ENCODE measurements around the gene ZFP1. TPM values are rescaled to one million over a fixed set of nuclear protein-coding genes. Genes with fewer than 3 reads are reported as not detected.
A peak's percentile ranks its signal among the peaks of the same experiment; 100 is the strongest.

Gene ZFP1
- total and polyA plus RNA-seq, 9 of the 15 experiments (the other 6 are each of a cell fraction or from before 2014, with no cell fraction given) = 2.6 to 14.7 (median 11.6) TPM

DNA sequence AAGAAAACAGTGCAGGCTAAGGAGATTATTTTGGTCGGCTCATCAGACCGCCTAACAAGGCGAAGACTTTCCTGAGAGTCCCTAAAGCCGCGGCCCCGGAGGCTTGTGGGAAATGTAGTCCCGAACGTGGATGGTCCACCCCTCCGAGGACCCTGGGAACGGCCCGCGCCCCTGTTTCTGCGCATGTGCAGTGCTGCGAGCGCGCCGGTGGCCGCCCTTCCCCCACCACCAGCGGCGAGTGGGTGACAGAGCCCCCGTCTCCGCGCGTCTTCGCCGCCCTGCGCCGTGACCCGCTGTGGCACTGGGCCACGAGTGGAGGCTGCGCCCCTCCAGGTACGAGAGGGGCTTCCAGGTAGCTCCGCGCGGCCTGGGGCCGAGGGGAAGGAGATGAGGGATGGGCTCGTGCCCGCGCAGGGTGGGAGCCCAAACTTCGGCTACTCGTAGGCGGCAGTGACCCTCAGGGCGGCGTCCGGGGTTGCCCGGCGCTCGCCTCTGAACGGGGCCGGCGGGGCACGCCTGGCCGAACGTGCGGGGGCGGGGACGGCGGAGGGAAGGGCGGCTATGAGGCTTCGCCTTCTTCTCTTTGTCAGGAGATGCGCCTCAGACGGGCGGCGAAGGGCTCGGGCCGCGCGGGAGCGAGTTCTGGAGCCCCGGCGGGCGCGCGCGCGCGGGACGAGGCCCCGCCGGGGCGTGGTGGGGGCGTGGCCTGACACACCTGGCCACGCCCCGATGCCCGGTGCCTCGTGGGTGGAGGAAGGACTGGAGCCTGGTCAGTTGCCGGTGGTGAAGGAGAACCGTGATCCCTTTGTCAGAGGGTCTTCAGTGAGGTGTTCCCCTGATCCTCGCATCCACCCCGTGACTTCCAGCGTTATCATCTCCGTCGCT lies at the start of gene ZFP1 (continued):
- TF ChIP-seq NFIC (IDR thresholded peaks at IDR 0.05) (peak; percentile 70), RCOR1 (IDR thresholded peaks at IDR 0.05; ENCODE audit: borderline replicate concordance in 1 of 2, low read depth in 2 of 2, low read length in 2 of 2) (peak in 1 of 2 experiments; percentile 1; a peak in 1 of 4 replicates), POLR2AphosphoS5 (IDR thresholded peaks at IDR 0.05; ENCODE audit: control insufficient read depth, insufficient read depth, low read depth, low read length) (peak; percentile 39; the same call in 1 of the 2 replicates), NONO (IDR thresholded peaks at IDR 0.05; ENCODE audit: low read depth in 2 of 2, low read length in 1 of 2) (peak; percentile 23 to 32; a peak in 2 of 4 replicates), NFE2L1 (tag; IDR thresholded peaks at IDR 0.05; ENCODE audit: borderline replicate concordance, low read depth) (no peak), HDGF (IDR thresholded peaks at IDR 0.05) (no peak), GATAD2A (IDR thresholded peaks at IDR 0.05) (peak; percentile 86; the same call in 1 of the 2 replicates)
- TF ChIP-seq, protein P1, sequence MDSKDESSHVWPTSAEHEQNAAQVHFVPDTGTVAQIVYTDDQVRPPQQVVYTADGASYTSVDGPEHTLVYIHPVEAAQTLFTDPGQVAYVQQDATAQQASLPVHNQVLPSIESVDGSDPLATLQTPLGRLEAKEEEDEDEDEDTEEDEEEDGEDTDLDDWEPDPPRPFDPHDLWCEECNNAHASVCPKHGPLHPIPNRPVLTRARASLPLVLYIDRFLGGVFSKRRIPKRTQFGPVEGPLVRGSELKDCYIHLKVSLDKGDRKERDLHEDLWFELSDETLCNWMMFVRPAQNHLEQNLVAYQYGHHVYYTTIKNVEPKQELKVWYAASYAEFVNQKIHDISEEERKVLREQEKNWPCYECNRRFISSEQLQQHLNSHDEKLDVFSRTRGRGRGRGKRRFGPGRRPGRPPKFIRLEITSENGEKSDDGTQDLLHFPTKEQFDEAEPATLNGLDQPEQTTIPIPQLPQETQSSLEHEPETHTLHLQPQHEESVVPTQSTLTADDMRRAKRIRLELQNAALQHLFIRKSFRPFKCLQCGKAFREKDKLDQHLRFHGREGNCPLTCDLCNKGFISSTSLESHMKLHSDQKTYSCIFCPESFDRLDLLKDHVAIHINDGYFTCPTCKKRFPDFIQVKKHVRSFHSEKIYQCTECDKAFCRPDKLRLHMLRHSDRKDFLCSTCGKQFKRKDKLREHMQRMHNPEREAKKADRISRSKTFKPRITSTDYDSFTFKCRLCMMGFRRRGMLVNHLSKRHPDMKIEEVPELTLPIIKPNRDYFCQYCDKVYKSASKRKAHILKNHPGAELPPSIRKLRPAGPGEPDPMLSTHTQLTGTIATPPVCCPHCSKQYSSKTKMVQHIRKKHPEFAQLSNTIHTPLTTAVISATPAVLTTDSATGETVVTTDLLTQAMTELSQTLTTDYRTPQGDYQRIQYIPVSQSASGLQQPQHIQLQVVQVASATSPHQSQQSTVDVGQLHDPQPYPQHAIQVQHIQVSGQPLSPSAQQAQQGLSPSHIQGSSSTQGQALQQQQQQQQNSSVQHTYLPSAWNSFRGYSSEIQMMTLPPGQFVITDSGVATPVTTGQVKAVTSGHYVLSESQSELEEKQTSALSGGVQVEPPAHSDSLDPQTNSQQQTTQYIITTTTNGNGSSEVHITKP (IDR thresholded peaks at IDR 0.05; ENCODE audit: partially characterized antibody) = peak; percentile 45
- TF ChIP-seq, protein P2, sequence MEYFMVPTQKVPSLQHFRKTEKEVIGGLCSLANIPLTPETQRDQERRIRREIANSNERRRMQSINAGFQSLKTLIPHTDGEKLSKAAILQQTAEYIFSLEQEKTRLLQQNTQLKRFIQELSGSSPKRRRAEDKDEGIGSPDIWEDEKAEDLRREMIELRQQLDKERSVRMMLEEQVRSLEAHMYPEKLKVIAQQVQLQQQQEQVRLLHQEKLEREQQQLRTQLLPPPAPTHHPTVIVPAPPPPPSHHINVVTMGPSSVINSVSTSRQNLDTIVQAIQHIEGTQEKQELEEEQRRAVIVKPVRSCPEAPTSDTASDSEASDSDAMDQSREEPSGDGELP (CRISPR knock-in tag; IDR thresholded peaks at IDR 0.05; ENCODE audit: borderline replicate concordance) = peak; percentile 82
- TF ChIP-seq, protein P3, sequence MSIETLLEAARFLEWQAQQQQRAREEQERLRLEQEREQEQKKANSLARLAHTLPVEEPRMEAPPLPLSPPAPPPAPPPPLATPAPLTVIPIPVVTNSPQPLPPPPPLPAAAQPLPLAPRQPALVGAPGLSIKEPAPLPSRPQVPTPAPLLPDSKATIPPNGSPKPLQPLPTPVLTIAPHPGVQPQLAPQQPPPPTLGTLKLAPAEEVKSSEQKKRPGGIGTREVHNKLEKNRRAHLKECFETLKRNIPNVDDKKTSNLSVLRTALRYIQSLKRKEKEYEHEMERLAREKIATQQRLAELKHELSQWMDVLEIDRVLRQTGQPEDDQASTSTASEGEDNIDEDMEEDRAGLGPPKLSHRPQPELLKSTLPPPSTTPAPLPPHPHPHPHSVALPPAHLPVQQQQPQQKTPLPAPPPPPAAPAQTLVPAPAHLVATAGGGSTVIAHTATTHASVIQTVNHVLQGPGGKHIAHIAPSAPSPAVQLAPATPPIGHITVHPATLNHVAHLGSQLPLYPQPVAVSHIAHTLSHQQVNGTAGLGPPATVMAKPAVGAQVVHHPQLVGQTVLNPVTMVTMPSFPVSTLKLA (conservative IDR thresholded peaks at IDR 0.05) = peak; percentile 79 to 83

All from K562 (cell line).